B cell (primary cell): ENCODE data around the gene PDZD7. TPM values are rescaled to one million over a fixed set of nuclear protein-coding genes. Genes with fewer than 3 reads are reported as not detected.

Experiments
- ATAC-seq: fragments of 200-7000 bp; cut with Tn5 transposase; one replicate; pipeline ENCODE4 v1.10.0; 2021; ENCODE audit warnings: low read depth, mild to moderate bottlenecking, moderate number of reproducible peaks, moderate library complexity
- CTCF ChIA-PET: fragments of 350-600 bp; sonication (Branson Sonifier 250); formaldehyde crosslinking; loops from one replicate; lab custom pipeline; 2021; ENCODE audit warnings: antibody characterized with exemption, inconsistent platforms; lab: Charles Lee
- POLR2A ChIA-PET: fragments of 350-600 bp; sonication (Branson Sonifier 250); formaldehyde crosslinking; loops from one replicate; lab custom pipeline; 2021; ENCODE audit warnings: antibody characterized with exemption; lab: Charles Lee
- DNase-seq: peaks from one replicate; pipeline ENCODE4 v3.0.0; 2013
- H2AFZ ChIP-seq: 2 replicates; pipeline ENCODE4 v1.6.1; 2012; ENCODE audit warnings: mild to moderate bottlenecking, low read depth, low read length; ENCODE audit not compliant: insufficient read depth, poor library complexity, severe bottlenecking
- H3K27ac ChIP-seq, 2 donors: 1 replicate in 1 of 2; 2 replicates in 1 of 2; pipeline ENCODE4 v1.5.1; 2012 to 2013; ENCODE audit warnings: low read length in 2 of 2, mild to moderate bottlenecking in 2 of 2, moderate library complexity in 1 of 2
- H3K27me3 ChIP-seq, 4 experiments: fragments of 200-600 bp in 1 of 4; sonication (generic) in 1 of 4; replicated peaks in 1 of 4; 1 replicate in 2 of 4; 2 replicates in 2 of 4; pipeline versions ENCODE4 v1.6.1 to v1.7.0; 2013 to 2016; ENCODE audit warnings: low read length in 3 of 4, mild to moderate bottlenecking in 2 of 4, mixed read lengths in 1 of 4, moderate library complexity in 1 of 4; ENCODE audit not compliant: insufficient read depth in 4 of 4, control insufficient read depth in 3 of 4; ENCODE audit errors: control extremely low read depth in 1 of 4
- H3K36me3 ChIP-seq, 2 experiments: replicated peaks in 1 of 2; 1 replicate in 1 of 2; 2 replicates in 1 of 2; pipeline versions ENCODE4 v1.6.1 to v1.7.1; 2013; ENCODE audit warnings: low read length in 1 of 2; ENCODE audit not compliant: insufficient read depth in 2 of 2, control insufficient read depth in 1 of 2; ENCODE audit errors: control extremely low read depth in 1 of 2, extremely low read depth in 1 of 2
- H3K4me1 ChIP-seq, 2 donors: fragments of 200-600 bp in 1 of 2; sonication (generic) in 1 of 2; 1 replicate in 1 of 2; 2 replicates in 1 of 2; pipeline versions ENCODE4 v1.5.1 to v1.6.1; 2013 to 2017; ENCODE audit warnings: low read length in 2 of 2; ENCODE audit not compliant: control insufficient read depth in 2 of 2, insufficient read depth in 2 of 2
- H3K4me2 ChIP-seq: replicated peaks from 2 replicates; pipeline ENCODE3; 2012; ENCODE audit warnings: mild to moderate bottlenecking, low read depth, low read length; ENCODE audit not compliant: poor library complexity, severe bottlenecking
- H3K4me3 ChIP-seq, 5 experiments: fragments of 200-600 bp in 1 of 5; sonication (generic) in 1 of 5; 1 replicate in 3 of 5; 2 replicates in 2 of 5; pipeline versions ENCODE4 v1.5.1 to v1.7.0; 2011 to 2016; ENCODE audit warnings: low read length in 4 of 5, mild to moderate bottlenecking in 4 of 5, low read depth in 2 of 5, control low read depth in 1 of 5, moderate library complexity in 1 of 5; ENCODE audit not compliant: insufficient read depth in 1 of 5; ENCODE audit errors: control extremely low read depth in 1 of 5, extremely low read depth in 1 of 5
- H3K79me2 ChIP-seq: fragments of 200-600 bp; sonication (generic); one replicate; pipeline ENCODE4 v1.6.0; 2016; ENCODE audit warnings: low read length; ENCODE audit not compliant: control insufficient read depth, insufficient read depth
- H3K9ac ChIP-seq: fragments of 200-600 bp; sonication (generic); 2 replicates; pipeline ENCODE4 v1.6.1; 2017; ENCODE audit warnings: mild to moderate bottlenecking, low read length, moderate library complexity
- H3K9me3 ChIP-seq, 3 donors: one replicate each; pipeline versions ENCODE4 v1.6.1 to v1.7.1; 2013; ENCODE audit warnings: low read length in 2 of 3; ENCODE audit not compliant: control insufficient read depth in 2 of 3, insufficient read depth in 1 of 3; ENCODE audit errors: control extremely low read depth in 1 of 3
- H4K20me1 ChIP-seq: 2 replicates; pipeline ENCODE4 v1.6.0; 2012; ENCODE audit warnings: mild to moderate bottlenecking, low read length; ENCODE audit not compliant: insufficient read depth, control insufficient read depth, poor library complexity, severe bottlenecking
- H3K27ac Mint-ChIP-seq: one replicate; pipeline ENCODE4 v1.8.0; 2021; ENCODE audit warnings: mixed read lengths
- H3K27me3 Mint-ChIP-seq: one replicate; pipeline ENCODE4 v1.8.0; 2021; ENCODE audit warnings: mixed read lengths
- H3K4me1 Mint-ChIP-seq: one replicate; pipeline ENCODE4 v1.8.0; 2021; ENCODE audit warnings: mixed read lengths
- H3K4me3 Mint-ChIP-seq: one replicate; pipeline ENCODE4 v1.8.0; 2021; ENCODE audit warnings: mixed read lengths
- H3K9me3 Mint-ChIP-seq: one replicate; pipeline ENCODE4 v1.8.0; 2022; ENCODE audit warnings: mixed read lengths; ENCODE audit not compliant: insufficient read depth
- CTCF ChIP-seq: fragments of 200-600 bp; IDR thresholded peaks from one replicate; pipeline ENCODE4 v1.8.0; 2022; ENCODE audit warnings: antibody characterized with exemption, mild to moderate bottlenecking
- EZH2 ChIP-seq: IDR thresholded peaks from 2 replicates; pipeline ENCODE4 v1.6.1; 2012; ENCODE audit warnings: borderline replicate concordance, low read depth, mild to moderate bottlenecking, moderate library complexity, low read length; ENCODE audit not compliant: insufficient read depth, poor library complexity, severe bottlenecking
- WGBS: methylation state at CpG from one replicate; pipeline ENCODE4 v1.1.5; 2013; ENCODE audit warnings: missing lambda C conversion rate; ENCODE audit not compliant: insufficient coverage; 5-methylcytosine and 5-hydroxymethylcytosine counted together
- intact Hi-C: fragments of 100-400 bp; cut with micrococcal nuclease; formaldehyde crosslinking; loops from one replicate; pipeline ENCODE4 v1.10.0; 2022
- polyA plus RNA-seq: library from polyadenylated mRNA; depleted of rRNA; stranded (reverse); fragments of >200 nt; gene quantifications from 2 replicates; pipeline ENCODE4 v1.2.3, GENCODE V29; 2012
- total RNA-seq, 2 donors: library from RNA; stranded (reverse); fragments of 120-200 nt in 1 of 2; gene quantifications; 1 replicate in 1 of 2; 2 replicates in 1 of 2; pipeline versions ENCODE4 v1.2.3 to v1.2.4, GENCODE V29; 2013 to 2022

The PDZD7 gene
- total and polyA plus RNA-seq, 2 donors (not counting 1 experiment from before 2014, with no cell fraction given), result 0.64 to 0.69 TPM

GRCh38 chr10:101071885-101072433, 41.0 kb upstream of the PDZD7 start:
- Histone ChIP-seq H3K27ac (peak overlapping the region in 1 of 2 donors; percentile 11), H3K9me3 (peaks cover 0 to 12% (median 0%) of the 10 kb centered on the region in 3 donors), H3K4me1 (peaks cover 27 to 40% of the 10 kb centered on the region in 2 donors), H3K9ac (no peak overlapping the region), H4K20me1 (no peaks in the 10 kb centered on the region), H2AFZ (no peak overlapping the region), H3K4me2 (peak overlapping the region; percentile 55), H3K4me3 (no peak overlapping the region), H3K79me2 (no peaks in the 10 kb centered on the region), H3K36me3 (no peaks in the 10 kb centered on the region), H3K27me3 (peaks cover 0 to 27% (median 15%) of the 10 kb centered on the region in 4 experiments)
- ChIA-PET POLR2A (no interaction called here), CTCF (interaction anchor here (0.7 to 16.1 kb wide), 11 partner anchors 9 to 557 kb away, joined by 3 to 306 read pairs (median 5); partner anchors contain the start of genes KAZALD1, PDZD7 and SFXN3)
- intact Hi-C loops, result no loop called here
- 87% methylated on average over 7 of the region's 7 CpGs for WGBS
- Mint-ChIP-seq H3K9me3 (no peaks in the 10 kb centered on the region), H3K27me3 (peaks cover 22% of the 10 kb centered on the region), H3K4me1 (peaks cover 31% of the 10 kb centered on the region), H3K27ac (peak overlapping the region; percentile 85), H3K4me3 (peak overlapping the region; percentile 36)
- no peak for DNase-seq
- TF ChIP-seq CTCF (no peak), EZH2 (no peak)
- no peak for ATAC-seq

GRCh38 chr10:101071267-101071884, 40.4 kb upstream of the PDZD7 start:
- H3K4me1 Mint-ChIP-seq, result peaks cover 34% of the 10 kb centered on the region
- TF ChIP-seq CTCF, result no peak
- no peak for TF ChIP-seq EZH2
- Histone ChIP-seq H3K27me3 (peaks cover 0 to 27% (median 16%) of the 10 kb centered on the region in 4 experiments), H3K4me2 (peak overlapping the region; percentile 55), H3K79me2 (no peaks in the 10 kb centered on the region), H3K4me1 (peaks cover 32 to 45% of the 10 kb centered on the region in 2 donors), H4K20me1 (no peaks in the 10 kb centered on the region), H3K9me3 (peaks cover 0 to 12% (median 0%) of the 10 kb centered on the region in 3 donors), H2AFZ (no peak overlapping the region), H3K4me3 (no peak overlapping the region), H3K27ac (peak overlapping the region in 1 of 2 donors; percentile 11), H3K36me3 (no peaks in the 10 kb centered on the region), H3K9ac (no peak overlapping the region)
- H3K9me3 Mint-ChIP-seq, result no peaks in the 10 kb centered on the region
- ChIA-PET CTCF (interaction anchor here (0.7 to 16.1 kb wide), 12 partner anchors 8 to 838 kb away, joined by 3 to 306 read pairs (median 4); partner anchors contain the start of genes KAZALD1, PDZD7 and SFXN3), POLR2A (interaction anchor here (0.6 to 1.9 kb wide), 2 partner anchors 10 to 30 kb away, joined by 5 to 12 read pairs; partner anchors contain the start of gene KAZALD1)
- H3K27me3 Mint-ChIP-seq, result peaks cover 21% of the 10 kb centered on the region
- peak overlapping the region; percentile 85 for H3K27ac Mint-ChIP-seq
- peak; percentile 69 for ATAC-seq
- H3K4me3 Mint-ChIP-seq, result peak overlapping the region; percentile 36
- peak; percentile 77 for DNase-seq
- intact Hi-C loops, result no loop called here
- WGBS, result 0% methylated on average over 1 of the region's 6 CpGs
